ENCODE data around the gene KY. TPM values are rescaled to one million over a fixed set of nuclear protein-coding genes. Genes with fewer than 3 reads are reported as not detected.

Gene KY
- total RNA-seq, 1 experiment from 2014 or later = not detected

DNA sequence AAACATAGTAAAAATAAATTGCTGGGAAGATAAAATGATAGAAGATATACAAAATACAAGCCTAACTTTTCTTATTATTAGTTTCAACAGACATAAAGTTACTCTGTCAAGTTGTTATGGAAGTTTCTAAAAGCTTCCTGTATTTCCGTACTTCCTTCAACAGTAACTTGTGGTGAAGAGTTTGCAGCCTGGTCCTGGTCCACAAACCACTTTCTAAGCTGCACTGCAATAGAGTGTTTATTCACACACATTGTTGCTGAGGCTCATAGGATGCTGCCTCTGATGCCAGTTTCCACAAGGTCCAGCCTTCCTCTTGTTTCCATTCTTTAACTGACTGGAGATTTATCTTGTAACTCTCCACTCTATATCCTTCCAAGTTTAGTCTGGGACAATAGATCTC is 39.4 kb upstream of the KY start:
- Histone ChIP-seq H3K27ac (ENCODE audit: low read depth, low read length, poor library complexity, severe bottlenecking) (no peak overlapping the region), H3K36me3 (ENCODE audit: insufficient read depth, low read length, poor library complexity, severe bottlenecking) (no peaks in the 10 kb centered on the region), H3K27me3 (replicated peaks; ENCODE audit: insufficient read depth, low read depth, low read length, poor library complexity) (no peaks in the 10 kb centered on the region), H3K4me1 (ENCODE audit: insufficient read depth, low read length, poor library complexity, severe bottlenecking) (no peaks in the 10 kb centered on the region), H3K4me3 (ENCODE audit: low read depth, low read length, poor library complexity, severe bottlenecking) (no peak overlapping the region), H3K9me3 (ENCODE audit: low read depth, low read length, poor library complexity, severe bottlenecking) (no peaks in the 10 kb centered on the region)
- no TSS peak for BruUV-seq (replicated peaks)
- no peak for DNase-seq (ENCODE audit: low spot score)
- ChIA-PET CTCF (no interaction called here), POLR2A (ENCODE audit: low non-redundant PET) (no interaction called here)
- no peak for TF ChIP-seq EZH2 (IDR thresholded peaks at IDR 0.05; ENCODE audit: borderline replicate concordance, low read depth, low read length, poor library complexity, severe bottlenecking)
- TF ChIP-seq, protein P1, sequence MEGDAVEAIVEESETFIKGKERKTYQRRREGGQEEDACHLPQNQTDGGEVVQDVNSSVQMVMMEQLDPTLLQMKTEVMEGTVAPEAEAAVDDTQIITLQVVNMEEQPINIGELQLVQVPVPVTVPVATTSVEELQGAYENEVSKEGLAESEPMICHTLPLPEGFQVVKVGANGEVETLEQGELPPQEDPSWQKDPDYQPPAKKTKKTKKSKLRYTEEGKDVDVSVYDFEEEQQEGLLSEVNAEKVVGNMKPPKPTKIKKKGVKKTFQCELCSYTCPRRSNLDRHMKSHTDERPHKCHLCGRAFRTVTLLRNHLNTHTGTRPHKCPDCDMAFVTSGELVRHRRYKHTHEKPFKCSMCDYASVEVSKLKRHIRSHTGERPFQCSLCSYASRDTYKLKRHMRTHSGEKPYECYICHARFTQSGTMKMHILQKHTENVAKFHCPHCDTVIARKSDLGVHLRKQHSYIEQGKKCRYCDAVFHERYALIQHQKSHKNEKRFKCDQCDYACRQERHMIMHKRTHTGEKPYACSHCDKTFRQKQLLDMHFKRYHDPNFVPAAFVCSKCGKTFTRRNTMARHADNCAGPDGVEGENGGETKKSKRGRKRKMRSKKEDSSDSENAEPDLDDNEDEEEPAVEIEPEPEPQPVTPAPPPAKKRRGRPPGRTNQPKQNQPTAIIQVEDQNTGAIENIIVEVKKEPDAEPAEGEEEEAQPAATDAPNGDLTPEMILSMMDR (conservative IDR thresholded peaks at IDR 0.05; ENCODE audit: low read depth, low read length) = no peak
- intact Hi-C loops (cut with micrococcal nuclease; ENCODE audit: unreplicated experiment) = no loop called here

DNA sequence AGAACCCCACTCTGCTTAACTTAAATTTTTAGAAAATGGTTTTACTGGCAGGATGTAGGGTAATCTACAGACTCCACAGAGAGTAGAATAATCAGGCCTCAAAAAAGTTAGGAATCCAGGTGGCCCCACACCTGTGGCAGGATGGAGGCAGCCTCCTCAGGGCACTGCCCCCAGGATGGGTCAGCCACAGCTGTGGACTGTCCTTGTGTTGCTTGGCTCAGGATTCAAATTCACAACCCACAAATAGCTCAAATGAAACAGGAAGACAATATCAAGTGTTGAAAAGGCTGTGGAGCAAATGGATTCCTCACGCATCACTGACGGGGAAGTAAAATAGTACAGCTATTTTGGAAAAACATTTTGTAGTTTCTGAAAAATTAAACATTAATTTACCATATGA is 36.8 kb upstream of the KY start:
- Histone ChIP-seq H3K4me3 (ENCODE audit: low read depth, low read length, poor library complexity, severe bottlenecking) (no peak overlapping the region), H3K27me3 (replicated peaks; ENCODE audit: insufficient read depth, low read depth, low read length, poor library complexity) (no peaks in the 10 kb centered on the region), H3K4me1 (ENCODE audit: insufficient read depth, low read length, poor library complexity, severe bottlenecking) (no peaks in the 10 kb centered on the region), H3K27ac (ENCODE audit: low read depth, low read length, poor library complexity, severe bottlenecking) (no peak overlapping the region), H3K36me3 (ENCODE audit: insufficient read depth, low read length, poor library complexity, severe bottlenecking) (no peaks in the 10 kb centered on the region), H3K9me3 (ENCODE audit: low read depth, low read length, poor library complexity, severe bottlenecking) (no peaks in the 10 kb centered on the region)
- no peak for TF ChIP-seq EZH2 (IDR thresholded peaks at IDR 0.05; ENCODE audit: borderline replicate concordance, low read depth, low read length, poor library complexity, severe bottlenecking)
- TF ChIP-seq, protein P1 (conservative IDR thresholded peaks at IDR 0.05; ENCODE audit: low read depth, low read length) = no peak
- no TSS peak for BruUV-seq (replicated peaks)
- no peak for DNase-seq (ENCODE audit: low spot score)
- POLR2A ChIA-PET (ENCODE audit: low non-redundant PET) = no interaction called here
- intact Hi-C loops (cut with micrococcal nuclease; ENCODE audit: unreplicated experiment) = no loop called here
- CTCF ChIA-PET = no interaction called here

DNA sequence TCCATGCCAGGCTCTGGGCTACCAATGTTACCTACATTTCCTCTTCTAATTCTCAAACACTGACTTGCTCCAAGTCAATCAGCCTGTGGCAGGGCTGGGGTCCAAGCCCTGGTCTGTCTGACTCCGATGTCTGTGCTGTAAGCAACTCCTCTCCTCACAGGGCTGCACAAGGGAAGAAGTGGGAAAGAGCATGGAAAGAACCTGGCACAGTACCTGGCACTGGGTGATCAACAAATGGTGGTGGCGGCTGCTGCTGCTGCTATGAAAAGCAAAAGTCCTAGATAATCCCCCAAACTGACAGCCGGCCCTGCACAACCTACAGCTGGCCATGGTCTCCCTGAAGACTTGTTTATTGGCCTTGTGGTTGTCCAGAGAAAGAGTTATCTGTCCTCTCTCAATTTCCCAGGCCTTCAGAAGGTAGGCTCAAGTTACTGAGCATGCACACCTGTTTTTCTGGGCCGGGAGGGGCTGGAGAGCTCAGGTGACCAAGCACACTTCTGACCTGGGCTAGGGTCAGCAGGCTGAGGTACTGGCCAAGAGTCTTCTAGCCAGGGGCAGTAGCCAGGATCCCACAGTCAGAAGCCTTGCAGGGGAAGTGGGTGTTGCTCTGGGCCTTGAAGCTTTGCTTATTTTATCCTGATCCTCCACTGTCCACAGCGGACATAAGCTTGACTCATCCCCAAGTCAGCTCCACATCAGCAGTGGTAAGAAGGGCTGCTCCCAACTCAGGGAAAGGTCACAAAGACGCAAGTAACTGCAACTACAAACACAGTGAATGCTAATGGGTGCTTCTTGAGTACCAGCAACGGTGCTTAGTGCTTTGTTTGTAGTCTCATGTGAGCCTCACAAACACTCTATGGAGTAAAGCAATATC is 35.3 kb upstream of the KY start:
- H3K36me3 ChIP-seq (ENCODE audit: insufficient read depth, low read length, poor library complexity, severe bottlenecking) = no peaks in the 10 kb centered on the region
- no peak for DNase-seq (ENCODE audit: low spot score)
- H3K27me3 ChIP-seq (replicated peaks; ENCODE audit: insufficient read depth, low read depth, low read length, poor library complexity) = peaks cover 4% of the 10 kb centered on the region
- H3K27ac ChIP-seq (ENCODE audit: low read depth, low read length, poor library complexity, severe bottlenecking) = no peak overlapping the region
- intact Hi-C loops (cut with micrococcal nuclease; ENCODE audit: unreplicated experiment) = no loop called here
- TF ChIP-seq EZH2 (IDR thresholded peaks at IDR 0.05; ENCODE audit: borderline replicate concordance, low read depth, low read length, poor library complexity, severe bottlenecking) = no peak
- TF ChIP-seq, protein P1 (conservative IDR thresholded peaks at IDR 0.05; ENCODE audit: low read depth, low read length) = no peak
- no peaks in the 10 kb centered on the region for H3K9me3 ChIP-seq (ENCODE audit: low read depth, low read length, poor library complexity, severe bottlenecking)
- ChIA-PET CTCF (no interaction called here), POLR2A (ENCODE audit: low non-redundant PET) (no interaction called here)
- no TSS peak for BruUV-seq (replicated peaks)
- no peak overlapping the region for H3K4me3 ChIP-seq (ENCODE audit: low read depth, low read length, poor library complexity, severe bottlenecking)
- H3K4me1 ChIP-seq (ENCODE audit: insufficient read depth, low read length, poor library complexity, severe bottlenecking) = no peaks in the 10 kb centered on the region
